Measurements from ENCODE around the gene ISLR2.

Gene ISLR2

GRCh38 chr15:74179101-74179841, 48.9 kb downstream of the ISLR2 start:
- no peak for DNase-seq

- no peak for DNase-seq
Observed at GRCh38 chr15:74179983-74180880, 49.8 kb downstream of the ISLR2 start.

- DNase-seq: no peak
Observed at GRCh38 chr15:74180881-74181602, 50.7 kb downstream of the ISLR2 start.

GRCh38 chr15:74182131-74182530, 51.7 kb downstream of the ISLR2 start:
- no peak for DNase-seq

- DNase-seq: no peak
Observed at GRCh38 chr15:74184582-74185091, 54.3 kb downstream of the ISLR2 start.

- DNase-seq: no peak
Observed at GRCh38 chr15:74185710-74186348, 55.4 kb downstream of the ISLR2 start.
